Neuronal stem cell (in vitro differentiated cells): ENCODE results near the gene SERPIND1.
A peak's percentile ranks its signal among the peaks of the same experiment; 100 is the strongest.

Experiments
- DNase-seq: peaks from one replicate; pipeline ENCODE4 v3.0.0-alpha.2; 2013; ENCODE audit warnings: low spot score
- H2AFZ ChIP-seq: one replicate; pipeline ENCODE4 v1.6.1; 2013; ENCODE audit warnings: mild to moderate bottlenecking, low read length, inconsistent platforms
- H2AK5ac ChIP-seq: 2 replicates; pipeline ENCODE4 v1.6.1; 2013; ENCODE audit warnings: low read depth, mild to moderate bottlenecking, inconsistent platforms, low read length, moderate library complexity, mixed read lengths
- H2BK120ac ChIP-seq: 2 replicates; pipeline ENCODE4 v1.6.1; 2013; ENCODE audit warnings: low read depth, mild to moderate bottlenecking, inconsistent platforms, low read length, moderate library complexity, mixed read lengths
- H2BK12ac ChIP-seq: one replicate; pipeline ENCODE4 v1.6.1; 2013; ENCODE audit warnings: low read length, inconsistent platforms
- H2BK15ac ChIP-seq: 2 replicates; pipeline ENCODE4 v1.6.1; 2013; ENCODE audit warnings: mild to moderate bottlenecking, low read length, inconsistent platforms, mixed read lengths
- H2BK5ac ChIP-seq: one replicate; pipeline ENCODE4 v1.6.1; 2013; ENCODE audit warnings: inconsistent platforms, mild to moderate bottlenecking, low read length, moderate library complexity
- H3K14ac ChIP-seq: one replicate; pipeline ENCODE4 v1.6.1; 2013; ENCODE audit warnings: low read length, inconsistent platforms
- H3K18ac ChIP-seq: 2 replicates; pipeline ENCODE4 v1.6.1; 2013; ENCODE audit warnings: low read length, inconsistent platforms
- H3K23ac ChIP-seq: 2 replicates; pipeline ENCODE4 v1.6.1; 2013; ENCODE audit warnings: low read depth, mild to moderate bottlenecking, mixed read lengths, low read length, inconsistent platforms; ENCODE audit not compliant: poor library complexity
- H3K27ac ChIP-seq: replicated peaks from 3 replicates; pipeline ENCODE4 v1.5.1; 2013; ENCODE audit warnings: low read length, inconsistent platforms
- H3K27me3 ChIP-seq, 3 experiments: 2 replicates each; pipeline ENCODE4 v1.6.1; 2013; ENCODE audit warnings: low read length in 3 of 3, mild to moderate bottlenecking in 2 of 3, inconsistent platforms in 1 of 3, low read depth in 1 of 3, mixed read lengths in 1 of 3, moderate library complexity in 1 of 3; ENCODE audit not compliant: control insufficient read depth in 3 of 3, insufficient read depth in 3 of 3
- H3K36me3 ChIP-seq, 2 donors: replicated peaks in 1 of 2; 2 replicates each; pipeline ENCODE4 v1.6.1; 2013; ENCODE audit warnings: low read length in 2 of 2; ENCODE audit not compliant: control insufficient read depth in 2 of 2, insufficient read depth in 2 of 2
- H3K4ac ChIP-seq: 2 replicates; pipeline ENCODE4 v1.6.1; 2013; ENCODE audit warnings: inconsistent platforms, mild to moderate bottlenecking, low read length, moderate library complexity
- H3K4me1 ChIP-seq, 2 donors: 1 replicate in 1 of 2; 2 replicates in 1 of 2; pipeline ENCODE4 v1.6.1; 2013; ENCODE audit warnings: low read length in 2 of 2, low read depth in 1 of 2; ENCODE audit not compliant: control insufficient read depth in 2 of 2, insufficient read depth in 1 of 2
- H3K4me2 ChIP-seq: one replicate; pipeline ENCODE4 v1.6.1; 2013; ENCODE audit warnings: mild to moderate bottlenecking, low read length, inconsistent platforms; ENCODE audit not compliant: insufficient read depth, poor library complexity, severe bottlenecking
- H3K4me3 ChIP-seq, 2 donors: 2 replicates each; pipeline ENCODE4 v1.5.1; 2013; ENCODE audit warnings: low read length in 2 of 2, mild to moderate bottlenecking in 2 of 2, inconsistent platforms in 1 of 2, moderate library complexity in 1 of 2
- H3K79me1 ChIP-seq: one replicate; pipeline ENCODE4 v1.6.1; 2013; ENCODE audit warnings: low read depth, mild to moderate bottlenecking, inconsistent platforms, low read length, moderate library complexity
- H3K9ac ChIP-seq: one replicate; pipeline ENCODE4 v1.6.1; 2013; ENCODE audit warnings: mild to moderate bottlenecking, low read depth, low read length, inconsistent platforms; ENCODE audit not compliant: poor library complexity
- H3K9me3 ChIP-seq, 2 donors: replicated peaks in 1 of 2; 2 replicates each; pipeline versions ENCODE3 to v1.6.1; 2013; ENCODE audit warnings: low read length in 2 of 2, mild to moderate bottlenecking in 2 of 2, inconsistent platforms in 1 of 2, low read depth in 1 of 2, mixed read lengths in 1 of 2, moderate library complexity in 1 of 2; ENCODE audit not compliant: control insufficient read depth in 2 of 2, insufficient read depth in 1 of 2
- H4K8ac ChIP-seq: one replicate; pipeline ENCODE4 v1.6.1; 2013; ENCODE audit warnings: low read depth, mild to moderate bottlenecking, inconsistent platforms, low read length, moderate library complexity
- H4K91ac ChIP-seq: one replicate; pipeline ENCODE4 v1.6.1; 2013; ENCODE audit warnings: low read length, low read depth, mild to moderate bottlenecking, inconsistent platforms; ENCODE audit not compliant: poor library complexity
- WGBS, 2 donors: extraction: QIAGEN DNeasy Blood & Tissue Kit; methylation state at CpG; one replicate each; pipeline ENCODE4 v1.1.7; 2013; ENCODE audit warnings: missing lambda C conversion rate in 2 of 2, mixed read lengths in 1 of 2; ENCODE audit not compliant: insufficient read length in 2 of 2, insufficient replicate concordance in 1 of 2; ENCODE audit errors: extremely low coverage in 2 of 2; 5-methylcytosine and 5-hydroxymethylcytosine counted together

SERPIND1 gene

DNA sequence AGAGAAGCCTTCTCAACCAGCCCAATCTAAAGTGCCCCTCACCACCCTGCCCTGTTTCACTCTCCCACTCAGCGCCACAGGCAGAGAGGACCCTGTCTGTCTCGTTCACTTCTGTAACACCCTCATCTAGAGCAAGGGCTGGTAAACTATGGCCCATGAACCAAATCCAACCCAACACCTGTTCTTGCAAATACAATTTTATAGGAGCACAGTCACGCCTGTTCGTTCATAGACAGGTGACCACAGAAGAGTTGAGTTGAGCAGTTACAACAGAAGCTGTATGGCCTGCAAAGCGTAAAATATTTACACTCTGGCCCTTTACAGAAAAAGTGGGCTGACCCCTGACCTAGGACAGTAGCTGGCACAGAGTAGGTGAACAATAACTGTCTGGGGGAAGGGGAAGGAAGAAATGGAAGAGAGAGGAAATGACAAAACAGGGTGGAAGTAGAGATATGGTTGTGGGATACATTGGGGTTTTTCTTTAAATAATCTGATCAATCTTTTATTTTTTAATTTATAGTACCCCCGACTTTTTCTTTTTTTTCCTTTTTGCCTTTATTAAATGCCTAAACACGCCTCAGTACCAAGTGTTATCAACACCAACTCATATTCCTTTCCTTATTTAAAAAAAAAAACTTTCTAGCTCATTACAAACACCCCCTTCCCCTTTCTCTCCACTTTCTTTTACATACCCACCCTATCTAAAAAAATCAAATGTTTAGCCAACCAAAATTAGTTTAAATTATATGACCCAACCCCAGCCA, 20.9 kb downstream of the SERPIND1 start:
- H3K36me3 ChIP-seq, result peaks cover 32 to 87% of the 10 kb centered on the region in 2 donors
- WGBS, 2 donors, result 93 to 100% methylated on average over 1 of the region's 7 CpGs

GRCh38 chr22:20796731-20797130, 22.8 kb downstream of the SERPIND1 start:
- Histone ChIP-seq H3K14ac (no peak overlapping the region), H4K91ac (no peak overlapping the region), H3K9me3 (no peaks in the 10 kb centered on the region), H2AFZ (no peak overlapping the region), H3K27me3 (no peaks in the 10 kb centered on the region), H3K4ac (no peak overlapping the region), H3K79me1 (no peaks in the 10 kb centered on the region), H3K23ac (peak overlapping the region; percentile 61), H2AK5ac (no peak overlapping the region), H4K8ac (no peak overlapping the region), H3K27ac (no peak overlapping the region), H2BK120ac (no peak overlapping the region), H2BK15ac (no peak overlapping the region), H3K9ac (no peak overlapping the region), H3K18ac (no peak overlapping the region), H3K4me2 (no peak overlapping the region), H3K4me1 (no peaks in the 10 kb centered on the region), H3K4me3 (no peak overlapping the region), H2BK5ac (no peak overlapping the region), H3K36me3 (peaks cover 30 to 87% of the 10 kb centered on the region in 2 donors), H2BK12ac (no peak overlapping the region)
- no CpG with 5 or more reads among the region's 8 CpGs for WGBS, 2 donors
- DNase-seq, result no peak

More for the DNA sequence above, 20.9 kb downstream of the SERPIND1 start:
- H3K9ac ChIP-seq, result no peak overlapping the region
- no peak overlapping the region for H2BK5ac ChIP-seq
- no peak overlapping the region for H3K4me3 ChIP-seq
- no peaks in the 10 kb centered on the region for H3K79me1 ChIP-seq
- H3K4ac ChIP-seq, result no peak overlapping the region
- H2BK120ac ChIP-seq, result no peak overlapping the region
- H2BK15ac ChIP-seq, result no peak overlapping the region
- no peak overlapping the region for H2AFZ ChIP-seq
- H2BK12ac ChIP-seq, result no peak overlapping the region
- no peak overlapping the region for H3K23ac ChIP-seq
- H3K4me1 ChIP-seq, result no peaks in the 10 kb centered on the region
- no peak overlapping the region for H4K8ac ChIP-seq
- H3K9me3 ChIP-seq, result no peaks in the 10 kb centered on the region
- no peak for DNase-seq
- no peak overlapping the region for H4K91ac ChIP-seq
- H3K4me2 ChIP-seq, result no peak overlapping the region
- H3K27me3 ChIP-seq, result no peaks in the 10 kb centered on the region
- no peak overlapping the region for H3K27ac ChIP-seq
- no peak overlapping the region for H3K18ac ChIP-seq
- no peak overlapping the region for H3K14ac ChIP-seq
- H2AK5ac ChIP-seq, result no peak overlapping the region

DNA sequence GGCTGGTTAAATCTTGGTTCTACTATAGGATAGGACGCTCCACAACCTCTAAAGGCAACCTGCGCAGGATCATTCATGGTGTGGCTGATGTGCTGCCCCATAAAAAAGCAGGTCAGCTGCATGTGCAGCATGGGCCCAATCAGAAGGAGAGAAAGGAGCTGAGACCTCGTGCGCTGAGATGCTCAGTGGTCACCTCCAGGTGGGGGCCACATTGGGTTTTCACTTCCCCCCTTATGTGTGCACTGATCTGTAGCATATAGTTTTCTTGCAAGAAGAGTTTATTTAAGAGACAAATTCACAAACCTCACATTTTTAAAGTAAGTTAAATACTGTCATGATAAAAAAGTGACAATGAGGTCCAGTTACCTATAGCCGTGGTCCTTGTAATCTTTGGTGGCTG, 24.3 kb downstream of the SERPIND1 start:
- no peak overlapping the region for H3K4me2 ChIP-seq
- no peak overlapping the region for H3K23ac ChIP-seq
- H3K9me3 ChIP-seq, result no peaks in the 10 kb centered on the region
- no peak overlapping the region for H3K9ac ChIP-seq
- H4K91ac ChIP-seq, result no peak overlapping the region
- no peak overlapping the region for H4K8ac ChIP-seq
- no peak overlapping the region for H2BK120ac ChIP-seq
- no peak overlapping the region for H3K4ac ChIP-seq
- H3K27me3 ChIP-seq, result no peaks in the 10 kb centered on the region
- WGBS, 2 donors, result no CpG with 5 or more reads among the region's 5 CpGs
- no peak overlapping the region for H2BK5ac ChIP-seq
- H3K27ac ChIP-seq, result no peak overlapping the region
- H3K36me3 ChIP-seq, result peaks cover 29 to 87% of the 10 kb centered on the region in 2 donors
- H2BK15ac ChIP-seq, result no peak overlapping the region
- no peak overlapping the region for H2BK12ac ChIP-seq
- H2AFZ ChIP-seq, result no peak overlapping the region
- H3K4me3 ChIP-seq, result no peak overlapping the region
- DNase-seq, result no peak
- no peak overlapping the region for H3K18ac ChIP-seq
- no peaks in the 10 kb centered on the region for H3K4me1 ChIP-seq
- H2AK5ac ChIP-seq, result no peak overlapping the region
- H3K79me1 ChIP-seq, result no peaks in the 10 kb centered on the region
- no peak overlapping the region for H3K14ac ChIP-seq

DNA sequence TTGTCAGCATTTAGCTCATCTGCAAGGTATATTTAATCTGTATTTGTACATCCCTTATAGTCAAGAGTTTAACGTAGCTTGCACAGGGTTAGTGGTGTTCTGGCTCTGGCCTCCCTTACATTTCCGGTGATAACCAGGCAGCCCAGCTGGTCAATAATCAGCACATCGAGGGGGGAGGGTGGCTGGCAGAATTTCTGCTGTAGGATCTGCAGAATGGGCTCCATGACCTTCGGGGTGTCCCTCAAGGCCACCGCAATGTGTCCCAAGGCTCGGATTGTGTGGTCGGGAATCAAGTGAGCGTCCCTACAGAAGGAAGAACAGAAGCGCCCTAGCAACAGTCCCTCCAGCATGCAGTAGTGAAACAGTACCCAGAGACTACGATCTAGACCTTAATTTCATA, 25.1 kb downstream of the SERPIND1 start:
- no peak overlapping the region for H3K18ac ChIP-seq
- H2BK12ac ChIP-seq, result no peak overlapping the region
- H2AFZ ChIP-seq, result no peak overlapping the region
- no peaks in the 10 kb centered on the region for H3K79me1 ChIP-seq
- H2BK5ac ChIP-seq, result no peak overlapping the region
- H3K4me1 ChIP-seq, result no peaks in the 10 kb centered on the region
- no peak for DNase-seq
- no peak overlapping the region for H3K4me3 ChIP-seq
- no peaks in the 10 kb centered on the region for H3K9me3 ChIP-seq
- no CpG with 5 or more reads among the region's 10 CpGs for WGBS, 2 donors
- H2BK120ac ChIP-seq, result no peak overlapping the region
- no peak overlapping the region for H3K4ac ChIP-seq
- no peak overlapping the region for H3K23ac ChIP-seq
- H3K14ac ChIP-seq, result no peak overlapping the region
- H3K27ac ChIP-seq, result no peak overlapping the region
- H4K8ac ChIP-seq, result no peak overlapping the region
- no peak overlapping the region for H3K4me2 ChIP-seq
- peaks cover 34 to 90% of the 10 kb centered on the region in 2 donors for H3K36me3 ChIP-seq
- no peak overlapping the region for H2AK5ac ChIP-seq
- no peak overlapping the region for H4K91ac ChIP-seq
- H3K27me3 ChIP-seq, result no peaks in the 10 kb centered on the region
- no peak overlapping the region for H3K9ac ChIP-seq
- no peak overlapping the region for H2BK15ac ChIP-seq
